GM21423 (cell line): ENCODE results near the gene CADPS2.
"Not testable (repeated sequence)": the region's sequence is repeated elsewhere in the genome, so short reads cannot be mapped to it uniquely, and the experiment has no call there.

Source experiments
- ATAC-seq: cut with Tn5 transposase; IDR thresholded peaks from one replicate; pipeline ENCODE4 v1.9.1; 2021; ENCODE audit warnings: mild to moderate bottlenecking, moderate library complexity; ENCODE audit not compliant: unreplicated experiment

Gene CADPS2

DNA sequence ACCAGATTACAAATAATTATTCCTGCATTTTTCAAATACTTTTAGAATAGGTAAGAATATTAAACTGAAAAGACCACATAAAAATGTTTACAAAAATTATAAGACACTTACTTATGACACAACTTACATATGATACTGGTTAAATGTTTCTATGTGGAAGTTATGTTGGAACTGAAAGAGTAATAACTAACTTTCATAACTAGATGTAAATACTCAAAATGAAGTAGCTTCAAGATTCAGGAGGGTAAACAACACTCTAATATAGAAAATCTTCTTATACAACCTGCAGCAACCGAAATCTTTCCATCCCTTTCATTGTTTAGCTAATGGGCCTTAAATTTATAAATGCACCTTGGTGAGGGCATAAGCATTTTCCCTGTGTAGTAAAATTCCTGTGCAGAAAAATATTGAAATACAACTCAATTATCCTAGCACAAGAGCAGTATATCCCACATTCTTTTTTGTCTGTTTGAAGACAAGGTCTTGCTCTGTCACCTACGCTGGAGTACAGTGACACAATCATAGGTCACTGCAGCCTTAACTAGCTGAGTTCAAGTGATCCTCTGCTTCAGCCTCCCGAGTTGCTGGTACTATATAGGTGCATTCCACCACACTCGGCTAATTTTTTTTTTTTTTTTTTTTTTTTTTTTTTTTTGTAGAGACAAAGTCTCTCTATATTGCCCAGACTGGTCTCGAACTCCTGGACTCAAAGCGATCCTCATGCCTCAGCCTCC is 168.7 kb downstream of the CADPS2 start:
- ATAC-seq, result no peak

DNA sequence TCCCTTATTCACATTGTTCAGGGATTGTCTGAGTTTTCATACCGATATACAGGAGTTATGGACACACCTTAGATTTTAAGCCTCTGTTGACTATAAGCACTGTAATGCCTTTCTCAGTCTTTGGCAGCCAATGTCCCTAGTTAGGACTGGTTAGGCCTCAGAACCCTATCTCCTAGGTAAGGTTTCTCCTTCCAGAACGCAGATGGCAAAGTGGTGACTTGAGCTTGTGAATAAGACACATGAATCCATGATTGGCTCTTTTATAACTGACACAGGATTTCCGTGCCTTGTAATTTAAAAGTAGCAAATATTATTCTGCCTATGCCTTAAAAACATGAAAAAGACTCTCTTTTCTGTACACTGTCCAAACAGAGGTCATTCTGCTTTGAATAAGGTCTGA is 171.1 kb downstream of the CADPS2 start:
- no peak for ATAC-seq

DNA sequence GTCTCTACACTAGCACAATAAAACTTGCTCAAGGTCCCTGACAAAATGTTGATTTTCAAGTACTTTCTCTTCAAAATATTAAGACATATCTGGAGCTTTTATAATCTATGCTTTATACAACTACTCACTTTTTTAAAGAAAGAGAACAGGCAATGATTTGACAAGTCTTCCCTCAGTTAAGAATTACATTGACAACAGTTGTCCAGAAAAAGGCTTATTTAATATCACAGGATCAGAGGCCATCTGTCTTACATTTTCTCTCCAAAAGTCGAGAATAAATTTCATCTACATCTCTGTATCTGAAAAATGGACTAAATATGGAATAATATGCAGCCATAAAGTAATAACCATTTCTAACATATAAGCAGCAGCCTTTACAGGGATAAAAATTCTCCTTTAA is 175.3 kb downstream of the CADPS2 start:
- no peak for ATAC-seq

DNA sequence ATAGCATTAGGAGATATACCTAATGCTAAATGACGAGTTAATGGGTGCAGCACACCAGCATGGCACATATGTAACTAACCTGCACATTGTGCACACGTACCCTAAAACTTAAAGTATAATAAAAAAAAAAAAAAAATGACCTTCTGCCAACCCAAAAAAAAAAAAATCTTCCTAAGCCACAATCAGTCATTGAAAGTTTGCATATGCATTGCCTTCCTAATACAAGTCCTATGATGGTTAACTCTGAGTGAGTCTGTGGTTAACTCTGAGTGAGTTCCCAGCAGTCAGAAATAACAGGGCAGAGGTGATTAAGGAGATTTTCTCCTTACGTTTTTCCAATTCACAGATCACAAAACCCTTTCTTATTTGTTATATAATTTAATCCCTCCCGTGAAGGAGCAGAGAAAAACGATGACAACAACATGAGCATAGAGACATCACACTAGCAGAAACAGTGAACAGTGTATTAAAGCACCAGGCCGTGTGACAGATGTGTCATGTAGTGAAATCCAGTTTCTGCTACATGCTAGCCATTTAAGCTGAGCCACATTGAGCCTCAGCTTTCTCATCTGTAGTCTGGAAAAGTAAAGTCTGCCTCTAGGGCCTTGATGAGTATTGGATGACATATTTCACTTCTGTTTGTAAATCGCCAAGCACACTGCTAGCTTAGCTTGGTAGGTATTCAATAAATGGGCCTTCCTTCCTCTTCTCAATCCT is 176.2 kb downstream of the CADPS2 start:
- ATAC-seq, result no peak

DNA sequence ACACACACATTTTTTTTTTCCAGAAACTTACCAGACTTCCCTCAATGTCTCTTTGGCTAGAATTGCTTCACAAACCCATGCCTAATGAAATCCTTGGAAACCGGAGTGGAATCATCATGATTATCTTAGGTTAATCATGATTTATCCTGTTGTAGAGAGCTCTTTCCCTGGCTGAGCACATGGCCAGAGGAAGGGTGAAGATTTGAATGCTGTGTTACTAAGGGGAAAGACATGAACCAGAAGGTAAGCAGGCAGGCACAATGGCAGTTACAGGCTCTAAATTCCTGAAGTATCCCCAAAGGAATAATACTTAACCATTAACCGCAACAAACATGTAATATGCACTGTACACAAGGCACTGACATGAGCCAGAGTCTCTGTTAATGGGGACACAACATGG is 179.4 kb downstream of the CADPS2 start:
- no peak for ATAC-seq

DNA sequence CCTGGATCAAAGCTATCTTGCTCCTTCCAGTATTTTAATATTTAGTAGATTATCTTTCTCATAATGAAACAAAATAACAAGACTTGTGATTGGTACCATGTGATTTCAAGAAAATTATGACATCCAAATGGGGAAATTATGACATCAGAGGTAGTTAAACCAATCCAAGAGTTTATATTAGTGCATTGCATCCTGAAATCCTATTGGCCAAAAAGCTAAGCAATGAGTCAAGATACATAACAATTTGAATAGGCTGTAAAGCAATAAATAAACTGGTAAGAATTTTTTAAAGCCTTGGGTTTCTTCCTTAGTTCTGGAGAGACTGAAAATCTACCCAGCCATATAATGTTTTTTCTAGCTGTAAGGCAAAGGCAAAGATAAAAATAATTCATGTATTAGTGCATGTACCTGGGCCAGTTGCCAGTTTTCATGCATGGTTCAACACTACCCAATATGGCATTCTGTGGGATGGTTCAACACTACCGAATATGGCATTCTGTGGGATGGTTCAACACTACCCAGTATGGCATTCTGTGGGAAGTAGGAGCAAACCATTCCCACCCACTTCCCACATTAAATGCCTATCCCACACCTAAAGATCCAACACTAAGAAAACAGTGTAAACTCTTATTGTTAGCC is 183.3 kb downstream of the CADPS2 start, which contains the start of gene RNF148:
Gene RNF148, minus strand, starts transcription at position 51 of the 639 bp plus-strand sequence. CDS start 172 bp downstream, outside the sequence.
- no peak for ATAC-seq

DNA sequence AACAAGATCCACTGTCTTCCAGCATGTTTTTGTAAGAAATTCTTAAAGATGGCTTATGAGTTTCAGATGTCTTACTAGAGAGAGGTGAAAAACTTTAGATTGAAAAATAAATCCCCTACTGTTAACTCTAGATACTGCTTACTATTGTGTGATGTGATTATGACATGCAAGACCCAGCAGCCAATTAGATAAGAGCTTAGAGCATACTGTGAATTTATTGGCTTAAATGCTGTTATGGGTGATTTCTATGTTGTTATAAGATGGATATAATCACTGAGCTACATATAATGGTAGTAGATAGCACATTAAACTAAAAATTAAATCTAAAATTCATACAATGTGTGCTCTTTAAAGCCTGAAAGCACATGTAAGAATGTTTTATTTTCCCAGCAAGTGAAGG is 187.2 kb downstream of the CADPS2 start, which contains the start of gene RNF133:
Gene RNF133, minus strand, starts transcription at position 101 of the 400 bp plus-strand sequence. CDS start 199 bp downstream, outside the sequence.
- ATAC-seq, result no peak

DNA sequence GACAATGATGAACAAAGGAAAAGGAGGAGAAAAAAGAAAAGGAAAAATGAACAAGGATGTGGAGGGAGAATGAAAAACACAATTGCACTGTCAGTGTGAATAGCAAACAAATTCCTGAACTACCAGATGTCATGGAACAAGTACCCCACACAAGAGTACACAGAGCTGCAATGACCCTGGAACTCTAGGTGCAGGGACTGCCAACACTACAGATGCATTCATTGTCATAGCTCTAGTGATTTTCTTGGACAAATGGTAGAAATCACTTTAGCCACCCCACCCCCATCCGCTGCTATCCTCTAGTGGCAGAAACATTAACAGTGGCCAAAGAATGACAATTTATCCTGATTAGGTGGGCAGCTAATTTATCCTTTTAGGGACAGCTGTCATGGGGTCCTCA is 190.4 kb downstream of the CADPS2 start:
- ATAC-seq, result no peak

DNA sequence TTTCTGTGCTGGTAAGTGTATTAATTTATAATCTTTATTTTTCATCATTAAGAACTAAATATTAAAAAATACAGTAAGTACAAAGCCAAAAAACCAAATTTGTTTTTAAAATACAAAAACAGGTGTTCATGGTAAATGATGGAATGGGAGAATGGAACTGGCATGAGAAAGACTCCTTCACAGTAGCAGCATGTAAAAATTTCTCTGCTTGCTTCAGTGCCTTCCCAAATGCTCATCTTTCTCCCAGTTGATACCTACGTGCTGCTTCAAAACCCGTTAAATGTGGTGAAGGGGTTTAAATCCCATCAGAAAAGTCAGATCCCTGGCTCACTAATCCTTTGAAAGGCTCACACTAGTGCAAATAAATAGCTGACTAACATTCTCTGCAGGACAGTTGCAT is 191.6 kb downstream of the CADPS2 start:
- ATAC-seq, result no peak

DNA sequence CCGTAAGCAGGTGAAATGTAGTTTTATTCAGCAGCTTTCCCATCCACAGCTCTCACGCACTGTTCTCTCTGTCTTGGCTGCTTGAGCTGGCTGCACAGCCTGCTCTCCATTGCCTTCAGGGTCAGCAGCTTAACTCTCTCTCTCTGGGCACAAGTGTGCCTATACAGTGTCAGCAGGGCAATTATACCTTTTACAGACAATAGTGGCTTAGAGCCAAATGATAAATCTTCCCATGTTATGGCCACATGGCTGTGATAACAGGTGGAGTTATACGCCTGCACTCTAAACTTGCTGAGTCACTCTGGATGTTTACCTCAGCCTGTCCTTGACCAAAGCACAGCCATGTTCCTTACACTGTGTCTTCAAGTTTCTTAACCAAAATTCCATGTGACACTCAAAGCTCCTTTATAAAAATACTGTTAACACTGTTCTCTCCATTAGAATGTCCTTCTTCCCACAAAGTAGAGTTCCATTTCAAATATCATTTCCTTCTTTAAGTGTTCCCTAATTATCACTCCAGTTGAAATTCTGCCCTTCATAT is 193.4 kb downstream of the CADPS2 start:
- ATAC-seq, result no peak

DNA sequence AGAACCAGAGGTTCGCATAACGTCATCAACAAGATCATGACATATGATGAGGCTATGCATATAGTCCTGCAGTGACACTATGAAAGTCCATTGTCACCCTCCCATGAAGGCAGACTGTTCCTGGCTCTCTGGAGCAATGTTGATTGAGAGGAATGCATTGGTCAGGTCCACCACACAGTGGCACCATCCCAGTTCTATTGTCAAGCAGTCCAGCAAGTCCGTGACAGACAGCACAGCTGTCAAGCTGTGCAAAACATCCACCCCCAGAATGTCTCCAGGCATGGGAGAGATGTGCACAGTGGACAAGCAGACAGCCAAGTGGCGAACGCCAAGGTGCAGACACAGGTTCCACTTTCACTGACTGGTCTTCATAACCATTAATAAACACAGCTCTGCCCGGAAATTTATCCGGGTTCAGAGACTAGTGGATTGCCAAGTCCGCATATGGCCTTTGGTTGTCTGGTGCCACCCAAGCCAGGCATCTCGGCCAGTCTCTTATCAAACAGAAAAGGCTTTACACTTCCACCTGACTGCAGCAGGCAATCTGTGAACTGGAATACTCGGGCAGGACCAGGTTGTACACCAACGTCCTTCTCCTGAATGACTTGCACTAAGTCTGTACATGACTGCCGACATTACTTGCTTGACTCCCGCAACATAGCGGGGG is 194.6 kb downstream of the CADPS2 start:
- no peak for ATAC-seq

DNA sequence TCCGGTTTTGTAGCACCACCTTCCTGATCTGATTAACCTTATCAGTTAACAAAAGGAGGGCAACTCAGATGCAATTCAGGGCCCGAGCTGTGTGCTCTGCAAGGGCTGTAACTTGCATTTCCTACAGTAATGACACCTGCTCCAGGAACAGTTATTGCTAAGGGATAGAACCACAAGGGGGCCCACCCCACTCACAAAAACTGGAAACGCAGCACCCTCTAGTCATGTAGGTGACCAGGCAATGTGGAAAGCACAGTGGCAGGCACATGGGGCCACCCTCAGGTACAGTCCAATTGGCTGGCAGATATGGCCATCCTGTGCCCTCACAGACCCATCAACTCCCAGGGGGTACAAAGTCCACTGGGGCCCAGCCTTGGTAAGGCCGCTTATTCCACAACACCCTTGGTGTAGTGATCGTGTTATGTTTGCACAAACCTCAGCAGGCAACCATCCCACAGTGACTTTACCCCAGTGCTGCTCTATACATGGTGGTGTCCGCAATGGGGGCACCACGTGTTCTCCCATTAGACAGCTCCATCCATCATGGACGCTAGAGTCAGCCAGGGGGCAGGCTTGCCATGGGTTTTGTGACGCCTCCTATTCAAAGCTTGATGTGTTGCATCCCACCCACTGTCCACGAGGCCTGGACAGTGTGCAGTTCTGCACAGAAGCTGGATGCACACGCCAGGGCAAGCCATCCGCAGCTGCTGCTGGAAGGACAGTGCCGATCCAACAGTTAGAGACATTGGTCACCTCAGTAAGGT is 196.7 kb downstream of the CADPS2 start:
- ATAC-seq, result no peak

DNA sequence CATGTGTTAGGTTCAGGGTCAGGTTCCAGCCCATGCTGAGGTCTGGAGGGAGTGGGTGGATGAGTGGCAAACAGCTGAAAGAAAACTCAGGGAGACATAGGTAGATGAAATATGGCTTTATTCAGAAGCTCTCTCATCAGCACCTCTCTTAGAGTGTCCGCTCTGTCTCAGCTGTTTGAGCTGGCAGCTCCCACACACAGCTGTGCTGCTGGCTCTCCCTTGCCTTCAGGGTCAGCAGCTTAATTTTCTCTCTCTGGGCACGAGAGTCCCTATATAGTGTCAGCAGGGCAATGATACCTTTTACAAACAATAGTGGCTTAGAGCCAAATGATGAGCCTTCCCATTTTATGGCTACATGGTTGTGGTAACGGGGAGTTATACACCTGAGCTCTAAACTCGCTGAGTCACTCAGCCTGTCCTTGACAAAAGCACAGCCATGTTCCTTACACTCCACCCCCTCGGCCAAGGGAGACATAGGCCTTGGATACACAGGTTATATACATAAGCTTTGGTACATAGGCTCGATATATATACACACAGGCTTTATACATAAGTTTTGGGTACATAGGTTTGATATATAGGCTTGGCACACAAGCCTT is 197.8 kb downstream of the CADPS2 start:
- ATAC-seq, result no peak

DNA sequence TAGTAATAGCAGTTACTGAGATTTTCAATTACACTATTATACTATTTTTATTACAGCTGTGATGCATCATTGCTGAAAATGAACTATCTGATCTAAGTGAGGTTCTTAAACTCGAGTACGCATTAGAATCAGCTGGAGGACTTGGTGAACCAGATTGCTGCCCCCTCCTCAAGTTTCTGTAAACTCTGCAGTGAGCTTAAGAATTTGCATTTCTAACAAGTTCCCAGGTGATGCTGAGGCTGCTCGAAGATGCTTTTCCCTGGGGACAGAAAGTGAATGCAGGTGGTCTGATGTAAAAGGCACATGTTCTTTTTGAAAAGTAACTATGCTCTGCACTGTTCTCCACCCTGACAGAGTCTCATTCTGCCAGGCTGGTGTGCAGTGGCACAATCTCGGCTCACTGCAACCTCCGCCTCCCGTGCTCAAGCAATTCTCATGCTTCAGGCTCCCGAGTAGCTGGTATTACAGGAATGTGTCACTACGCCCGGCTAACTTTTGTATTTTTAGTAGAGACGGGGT is 199.8 kb downstream of the CADPS2 start:
- no peak for ATAC-seq

DNA sequence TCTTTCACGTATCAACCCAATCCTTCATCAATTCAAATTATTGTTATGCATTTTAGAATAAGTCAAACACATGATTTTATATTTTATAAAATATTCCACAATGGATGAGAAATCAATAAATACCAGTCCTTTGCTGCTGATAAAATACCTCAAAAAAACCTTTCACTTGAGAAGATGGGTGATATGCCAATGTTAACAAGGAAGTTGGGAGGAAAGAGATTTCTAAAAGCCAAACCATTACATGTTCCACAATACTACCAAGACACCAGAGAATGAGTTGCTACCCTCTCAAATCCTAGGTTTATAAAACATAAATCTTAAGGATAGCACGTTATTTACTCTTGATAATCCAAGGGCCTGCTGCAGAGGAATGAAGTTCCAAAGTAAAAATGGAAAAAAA is 201.8 kb downstream of the CADPS2 start:
- ATAC-seq, result no peak

DNA sequence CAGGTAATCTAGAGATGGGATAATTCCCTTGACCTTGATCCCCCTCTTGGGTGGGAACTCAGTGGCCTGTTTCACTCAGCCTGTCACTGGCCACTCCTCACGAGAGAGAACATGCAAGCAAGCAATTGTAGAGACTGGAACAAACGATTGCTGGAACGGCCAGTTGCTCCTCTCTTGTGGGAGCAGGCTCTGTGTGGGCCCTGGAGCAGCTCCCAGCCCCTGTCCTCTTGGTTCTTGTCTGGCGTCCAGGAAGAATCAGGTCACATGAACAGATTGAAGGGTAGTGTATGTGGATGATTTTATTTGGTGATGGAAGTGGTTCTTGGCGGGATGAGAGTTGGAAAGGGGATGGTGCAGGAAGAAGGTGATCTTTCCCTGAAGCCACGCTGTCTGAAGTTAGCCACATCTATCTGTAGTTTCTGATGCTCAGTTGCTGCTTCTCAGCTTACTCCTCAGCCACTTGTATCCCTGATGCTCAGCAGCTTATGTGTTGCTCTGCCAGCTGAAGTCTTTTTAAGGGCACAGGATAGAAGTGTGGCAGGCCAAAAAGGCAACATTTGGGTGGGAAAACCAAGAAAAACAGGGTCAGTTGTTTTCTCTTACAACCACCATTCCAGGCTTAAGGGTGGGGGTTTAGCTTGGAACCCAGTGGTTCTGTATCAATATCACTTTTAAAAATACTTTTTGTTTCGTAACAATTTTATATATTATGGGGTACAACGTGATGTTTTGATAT is 203.3 kb downstream of the CADPS2 start:
- ATAC-seq, result no peak

DNA sequence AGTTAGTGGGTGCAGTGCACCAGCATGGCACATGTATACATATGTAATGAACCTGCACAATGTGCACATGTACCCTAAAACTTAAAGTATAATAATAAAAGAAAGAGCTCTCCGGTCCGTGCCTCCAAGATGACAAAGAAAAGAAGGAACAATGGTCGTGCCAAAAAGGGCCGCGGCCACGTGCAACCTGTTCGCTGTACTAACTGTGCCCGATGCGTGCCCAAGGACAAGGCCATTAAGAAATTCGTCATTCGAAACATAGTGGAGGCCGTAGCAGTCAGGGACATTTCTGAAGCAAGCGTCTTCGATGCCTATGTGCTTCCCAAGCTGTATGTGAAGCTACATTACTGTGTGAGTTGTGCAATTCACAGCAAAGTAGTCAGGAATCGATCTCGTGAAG is 205.1 kb downstream of the CADPS2 start:
- not testable (repeated sequence) for ATAC-seq

DNA sequence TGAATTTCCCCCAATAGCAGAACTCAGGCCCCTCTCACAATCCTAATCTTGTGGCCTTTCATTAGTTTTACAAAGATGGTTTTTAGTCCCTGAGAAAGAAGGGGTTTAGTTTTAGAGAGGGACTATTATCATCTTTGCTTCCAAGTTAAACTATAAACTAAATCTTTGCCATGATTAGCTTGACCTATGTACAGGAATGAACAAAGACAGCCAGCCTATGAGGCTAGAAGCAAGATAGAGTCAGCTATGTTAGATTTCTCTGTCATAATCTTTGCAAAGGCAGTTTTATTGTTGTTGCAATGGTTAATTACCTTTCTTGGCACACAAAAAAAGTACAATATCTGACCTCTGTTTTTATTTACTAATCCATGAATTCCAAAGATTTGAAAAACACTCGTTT is 206.4 kb downstream of the CADPS2 start:
- no peak for ATAC-seq

DNA sequence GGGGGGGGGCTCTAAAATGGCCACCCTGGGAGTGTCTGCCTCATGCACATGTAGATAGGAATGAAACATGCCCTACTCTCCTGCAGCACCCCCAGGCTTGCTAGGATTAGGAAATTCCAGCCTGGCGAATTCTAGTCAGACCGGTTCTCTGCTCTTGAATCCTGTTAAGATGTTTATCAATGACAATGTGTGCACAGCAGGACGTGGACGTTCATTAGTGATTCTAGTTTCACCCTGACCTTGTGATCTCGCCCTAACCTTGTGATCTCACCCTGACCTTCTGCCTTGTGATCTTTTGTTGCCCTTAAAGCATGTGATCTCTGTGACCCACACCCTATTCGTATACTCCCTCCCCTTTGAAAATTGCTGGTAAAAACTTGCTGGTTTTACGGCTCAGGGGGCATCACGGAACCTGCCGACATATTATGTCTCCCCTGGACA is 207.0 kb downstream of the CADPS2 start:
- not testable (repeated sequence) for ATAC-seq
